Fibroblast of villous mesenchyme (primary cell): Measurements from ENCODE around the gene RAD50. TPM values are rescaled to one million over a fixed set of nuclear protein-coding genes. Genes with fewer than 3 reads are reported as not detected.

Experiments used
- DNase-seq: peaks from one replicate; pipeline ENCODE4 v3.0.0-alpha.2; 2010; ENCODE audit warnings: low read depth
- H3K4me3 ChIP-seq: 2 replicates; pipeline ENCODE4 v1.5.1; 2011; ENCODE audit warnings: low read depth, mild to moderate bottlenecking, low read length
- total RNA-seq: library from RNA; depleted of rRNA; stranded (reverse); fragments of >200 nt; gene quantifications from 2 replicates; pipeline ENCODE4 v1.2.3, GENCODE V29; 2012
- TF ChIP-seq, protein P1 (sequence below): IDR thresholded peaks from 2 replicates; pipeline ENCODE4 v1.5.1; 2012; ENCODE audit warnings: low read depth, mild to moderate bottlenecking, low read length; ENCODE audit not compliant: insufficient read depth

The RAD50 gene
- total RNA-seq, 1 donor = 46.6 TPM

DNA sequence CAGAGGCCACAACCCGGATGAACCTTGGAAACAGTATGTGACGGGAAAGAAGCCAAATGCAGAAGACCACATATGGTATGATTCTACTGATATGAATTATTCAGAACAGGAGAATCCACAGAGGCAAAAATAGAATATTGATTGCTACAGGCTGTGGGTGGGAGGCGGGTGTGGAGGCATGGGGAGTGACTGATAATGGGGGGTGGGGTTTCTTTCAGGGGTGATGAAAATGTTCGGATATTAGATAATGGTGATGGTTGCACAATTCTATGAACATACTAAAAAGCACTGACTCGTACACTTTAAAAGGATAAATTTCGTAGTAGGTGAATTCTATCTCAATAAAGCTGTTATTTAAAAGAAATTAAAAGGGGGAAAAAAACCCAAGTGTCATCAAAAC, 127.7 kb downstream of the RAD50 start:
- TF ChIP-seq, protein P1, sequence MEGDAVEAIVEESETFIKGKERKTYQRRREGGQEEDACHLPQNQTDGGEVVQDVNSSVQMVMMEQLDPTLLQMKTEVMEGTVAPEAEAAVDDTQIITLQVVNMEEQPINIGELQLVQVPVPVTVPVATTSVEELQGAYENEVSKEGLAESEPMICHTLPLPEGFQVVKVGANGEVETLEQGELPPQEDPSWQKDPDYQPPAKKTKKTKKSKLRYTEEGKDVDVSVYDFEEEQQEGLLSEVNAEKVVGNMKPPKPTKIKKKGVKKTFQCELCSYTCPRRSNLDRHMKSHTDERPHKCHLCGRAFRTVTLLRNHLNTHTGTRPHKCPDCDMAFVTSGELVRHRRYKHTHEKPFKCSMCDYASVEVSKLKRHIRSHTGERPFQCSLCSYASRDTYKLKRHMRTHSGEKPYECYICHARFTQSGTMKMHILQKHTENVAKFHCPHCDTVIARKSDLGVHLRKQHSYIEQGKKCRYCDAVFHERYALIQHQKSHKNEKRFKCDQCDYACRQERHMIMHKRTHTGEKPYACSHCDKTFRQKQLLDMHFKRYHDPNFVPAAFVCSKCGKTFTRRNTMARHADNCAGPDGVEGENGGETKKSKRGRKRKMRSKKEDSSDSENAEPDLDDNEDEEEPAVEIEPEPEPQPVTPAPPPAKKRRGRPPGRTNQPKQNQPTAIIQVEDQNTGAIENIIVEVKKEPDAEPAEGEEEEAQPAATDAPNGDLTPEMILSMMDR = no peak
- no peak overlapping the region for H3K4me3 ChIP-seq
- no peak for DNase-seq

DNA sequence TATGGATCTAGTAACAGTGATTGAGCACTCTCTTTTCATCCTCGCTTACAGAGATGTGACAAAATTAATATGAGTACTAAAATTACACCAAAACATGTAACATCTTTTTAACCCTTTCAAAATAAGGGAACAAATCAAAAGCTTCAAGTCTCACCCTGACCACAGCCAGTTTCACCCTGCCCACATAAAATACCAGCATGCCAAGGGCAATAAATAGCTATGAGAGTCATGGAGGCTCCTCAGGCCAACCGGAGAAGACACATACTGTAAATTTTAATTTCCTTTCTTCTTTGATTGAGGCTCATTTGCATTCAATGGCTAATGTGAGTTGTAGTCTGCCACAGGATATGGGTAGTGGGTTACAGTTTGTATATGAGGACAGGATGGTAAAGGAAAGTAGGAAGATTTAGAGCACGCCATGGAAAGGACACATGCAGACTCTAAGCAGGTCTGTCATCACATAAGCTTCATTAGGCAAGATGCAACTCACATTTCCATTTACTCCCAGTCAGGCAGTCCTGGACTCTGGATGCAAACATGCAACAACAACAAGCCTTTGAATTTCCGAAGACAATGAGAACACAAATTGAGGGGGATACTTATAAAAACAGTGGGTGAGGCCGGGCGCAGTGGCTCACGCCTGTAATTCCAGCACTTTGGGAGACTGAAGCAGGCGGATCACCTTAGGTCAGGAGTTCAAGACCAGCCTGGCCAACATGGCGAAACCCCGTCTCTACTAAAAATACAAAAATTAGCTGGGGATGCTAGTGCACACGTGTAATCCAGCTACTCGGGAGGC, 128.3 kb downstream of the RAD50 start:
- TF ChIP-seq, protein P1 = no peak
- DNase-seq = no peak
- no peak overlapping the region for H3K4me3 ChIP-seq

DNA sequence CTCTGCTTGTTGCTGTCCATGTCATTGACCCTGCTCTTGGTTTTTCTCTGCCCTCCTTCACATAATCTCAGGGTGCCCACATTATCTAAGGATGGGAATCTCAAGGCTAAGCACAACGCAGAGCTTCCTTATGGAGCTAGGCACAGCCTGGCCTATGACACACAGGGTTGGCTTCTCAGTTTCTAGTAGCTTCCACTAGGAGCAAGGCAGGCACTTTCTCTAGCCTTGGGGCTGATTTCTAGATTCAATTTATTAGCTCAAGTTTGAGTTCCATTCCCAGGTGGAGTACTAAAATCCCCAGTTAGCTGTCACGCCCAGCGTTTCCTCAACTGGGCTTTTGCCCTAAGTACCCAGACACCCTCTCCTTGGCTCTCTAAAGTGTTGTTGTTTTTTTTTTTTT, 129.4 kb downstream of the RAD50 start:
- TF ChIP-seq, protein P1 = no peak
- no peak overlapping the region for H3K4me3 ChIP-seq
- no peak for DNase-seq

DNA sequence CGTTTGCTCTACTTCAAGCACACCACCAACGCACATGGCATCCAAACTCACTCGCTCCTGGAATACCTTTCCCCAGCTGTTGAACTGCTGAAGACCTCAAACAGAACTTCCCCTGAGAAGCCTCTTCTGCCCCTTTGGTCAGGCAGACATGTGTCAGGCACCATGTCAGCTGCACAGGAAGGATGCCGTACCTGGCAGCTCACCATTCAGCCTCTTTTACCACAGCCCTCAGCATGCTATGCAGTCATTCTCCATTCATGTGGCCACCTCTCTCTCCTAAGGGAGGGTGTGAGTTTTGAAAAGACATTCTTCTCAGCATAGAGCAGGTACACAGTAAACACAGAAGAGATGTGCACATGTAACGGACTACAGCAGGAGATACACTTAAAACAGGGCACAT, 131.2 kb downstream of the RAD50 start:
- no peak overlapping the region for H3K4me3 ChIP-seq
- TF ChIP-seq, protein P1 = no peak
- no peak for DNase-seq

DNA sequence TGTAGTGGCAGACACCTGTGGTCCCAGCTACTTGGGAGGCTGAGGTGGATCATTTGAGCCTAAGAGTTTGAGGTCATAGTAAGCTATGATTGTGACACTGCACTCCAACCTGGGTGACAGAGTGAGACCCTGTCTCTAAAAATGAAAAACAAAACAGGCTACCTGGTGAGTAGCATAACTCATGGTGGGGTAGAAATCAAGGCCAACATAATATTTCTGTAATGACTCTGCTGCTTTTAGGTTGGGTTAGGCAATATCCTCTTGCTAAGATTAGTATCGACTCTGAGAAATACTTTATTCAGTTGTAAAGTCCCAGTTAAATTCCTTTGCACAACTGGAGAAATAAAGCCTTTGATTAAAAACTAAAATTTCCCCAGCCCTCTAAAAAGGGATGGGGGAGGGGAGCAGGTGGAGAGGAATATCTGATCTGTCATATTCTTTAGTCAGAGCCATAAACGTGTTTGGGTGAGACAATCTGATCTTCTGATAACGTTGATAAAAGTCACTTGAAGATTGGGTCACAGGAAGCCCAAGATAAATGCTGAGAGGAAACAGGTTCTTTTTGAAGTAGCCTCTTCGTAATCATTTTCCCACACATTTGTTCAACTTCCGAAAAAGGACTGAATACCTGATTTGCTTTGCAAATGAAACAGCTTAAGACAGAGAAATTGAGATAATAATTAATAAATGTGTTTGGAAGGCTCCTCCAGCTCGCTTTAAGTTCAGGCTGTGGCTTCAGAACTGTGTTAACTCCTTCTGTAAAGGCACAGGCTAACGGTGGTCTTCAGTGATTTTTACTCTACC, 132.0 kb downstream of the RAD50 start:
- no peak overlapping the region for H3K4me3 ChIP-seq
- DNase-seq = no peak
- TF ChIP-seq, protein P1 = no peak

DNA sequence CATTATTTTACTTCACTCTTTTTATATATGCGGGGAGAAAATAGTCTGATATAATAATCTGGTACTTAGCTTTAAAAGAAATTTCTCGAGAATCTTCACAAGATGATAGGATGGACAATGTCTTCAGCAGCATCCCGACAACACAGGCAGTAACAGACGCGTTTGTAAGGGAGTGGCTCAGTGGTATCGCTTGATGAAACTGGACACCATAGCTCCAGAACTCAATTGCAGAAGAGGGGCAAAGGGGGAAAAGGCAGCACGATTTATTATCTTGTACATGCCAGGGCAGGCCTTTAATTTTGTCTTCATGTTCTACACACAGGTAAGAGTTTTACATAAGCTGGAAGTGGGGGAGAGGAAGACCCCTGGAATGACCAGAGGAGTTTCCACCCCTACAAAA, 132.7 kb downstream of the RAD50 start:
- DNase-seq = no peak
- TF ChIP-seq, protein P1 = no peak
- H3K4me3 ChIP-seq = no peak overlapping the region
